Coronary artery (tissue), 2 donors: ENCODE measurements around the gene EPB41L1.

Experiments
- DNase-seq: peaks from one replicate; pipeline ENCODE4 v3.0.0-alpha.2; 2017; ENCODE audit warnings: low spot score
- H3K27ac ChIP-seq, 2 donors: fragments of 200-600 bp; sonication (generic); one replicate each; pipeline ENCODE4 v1.5.1; 2016 to 2019
- H3K4me3 ChIP-seq: fragments of 200-600 bp; sonication (generic); 2 replicates; pipeline ENCODE4 v1.5.1; 2016; ENCODE audit warnings: mild to moderate bottlenecking, moderate library complexity
- TF ChIP-seq, protein P1 (sequence below): fragments of 200-600 bp; sonication (generic); IDR thresholded peaks from one replicate; pipeline ENCODE4 v1.5.1; 2019; ENCODE audit warnings: antibody characterized with exemption

The EPB41L1 gene

GRCh38 chr20:36110994-36111393 lies 43.5 kb upstream of the EPB41L1 start:
- Histone ChIP-seq H3K27ac (no peak overlapping the region), H3K4me3 (no peak overlapping the region)
- DNase-seq, result no peak
- TF ChIP-seq, protein P1, sequence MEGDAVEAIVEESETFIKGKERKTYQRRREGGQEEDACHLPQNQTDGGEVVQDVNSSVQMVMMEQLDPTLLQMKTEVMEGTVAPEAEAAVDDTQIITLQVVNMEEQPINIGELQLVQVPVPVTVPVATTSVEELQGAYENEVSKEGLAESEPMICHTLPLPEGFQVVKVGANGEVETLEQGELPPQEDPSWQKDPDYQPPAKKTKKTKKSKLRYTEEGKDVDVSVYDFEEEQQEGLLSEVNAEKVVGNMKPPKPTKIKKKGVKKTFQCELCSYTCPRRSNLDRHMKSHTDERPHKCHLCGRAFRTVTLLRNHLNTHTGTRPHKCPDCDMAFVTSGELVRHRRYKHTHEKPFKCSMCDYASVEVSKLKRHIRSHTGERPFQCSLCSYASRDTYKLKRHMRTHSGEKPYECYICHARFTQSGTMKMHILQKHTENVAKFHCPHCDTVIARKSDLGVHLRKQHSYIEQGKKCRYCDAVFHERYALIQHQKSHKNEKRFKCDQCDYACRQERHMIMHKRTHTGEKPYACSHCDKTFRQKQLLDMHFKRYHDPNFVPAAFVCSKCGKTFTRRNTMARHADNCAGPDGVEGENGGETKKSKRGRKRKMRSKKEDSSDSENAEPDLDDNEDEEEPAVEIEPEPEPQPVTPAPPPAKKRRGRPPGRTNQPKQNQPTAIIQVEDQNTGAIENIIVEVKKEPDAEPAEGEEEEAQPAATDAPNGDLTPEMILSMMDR, result no peak

GRCh38 chr20:36112112-36112511 lies 42.4 kb upstream of the EPB41L1 start:
- DNase-seq, result no peak
- no peak overlapping the region for H3K4me3 ChIP-seq
- TF ChIP-seq, protein P1, result no peak
- no peak overlapping the region for H3K27ac ChIP-seq

GRCh38 chr20:36113036-36113435 lies 41.5 kb upstream of the EPB41L1 start:
- no peak overlapping the region for H3K4me3 ChIP-seq
- peak overlapping the region in 1 of 2 donors; percentile 27 for H3K27ac ChIP-seq
- TF ChIP-seq, protein P1, result no peak
- no peak for DNase-seq

DNA sequence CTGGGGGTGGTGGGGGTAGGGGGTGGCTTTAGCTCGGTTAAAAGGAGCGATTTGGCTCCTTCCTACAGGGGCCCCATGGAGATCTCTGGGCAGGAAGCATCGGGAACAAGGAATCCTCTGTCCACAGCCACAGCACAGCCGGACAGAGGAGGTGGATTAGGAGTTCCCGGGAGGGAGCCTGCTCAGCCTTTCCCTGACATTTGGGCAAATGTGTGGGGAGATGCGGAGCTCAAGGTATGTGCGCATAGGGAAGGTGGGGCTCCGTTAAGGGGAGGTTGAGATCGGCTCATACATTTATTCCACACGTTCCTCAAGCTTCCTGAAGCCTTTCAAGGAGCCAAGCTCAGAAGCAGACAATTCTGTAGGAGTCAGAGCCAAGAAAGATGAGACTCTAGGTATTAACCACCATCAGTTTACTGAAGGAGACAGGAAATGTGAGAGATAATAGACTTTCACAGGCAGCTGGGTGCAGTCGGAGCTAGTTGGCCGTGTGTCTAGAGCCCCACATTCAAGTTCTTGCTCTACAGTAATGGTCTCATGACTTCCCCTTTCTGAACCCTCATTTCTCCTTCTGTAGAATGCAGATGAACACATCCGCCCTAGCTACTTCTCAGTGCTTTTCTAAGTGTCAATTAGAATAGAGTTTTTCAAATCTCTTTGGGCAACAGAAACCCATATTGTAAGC lies 40.8 kb upstream of the EPB41L1 start:
- TF ChIP-seq, protein P1, result no peak
- Histone ChIP-seq H3K4me3 (no peak overlapping the region), H3K27ac (peak overlapping the region in 1 of 2 donors; percentile 27)
- no peak for DNase-seq

DNA sequence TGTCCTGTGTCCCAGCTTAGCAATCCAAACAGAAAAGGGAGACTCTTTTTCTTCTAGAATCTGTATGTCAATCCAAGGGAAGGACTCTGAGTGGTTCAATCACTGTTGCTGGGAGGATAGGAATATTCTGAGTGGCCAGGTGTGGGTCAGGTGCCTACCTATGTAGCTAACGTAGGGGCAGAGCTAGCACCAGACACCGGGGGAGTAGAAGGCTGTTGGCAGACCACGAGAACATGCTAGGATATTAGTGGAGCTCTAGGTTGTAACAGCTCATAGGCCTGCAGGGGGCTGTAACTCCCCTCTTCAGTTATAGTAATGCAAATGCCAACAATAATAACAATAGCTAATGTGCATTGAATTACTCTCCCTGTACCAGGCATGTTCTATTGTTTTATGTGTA lies 39.8 kb upstream of the EPB41L1 start:
- Histone ChIP-seq H3K4me3 (no peak overlapping the region), H3K27ac (no peak overlapping the region)
- DNase-seq, result no peak
- TF ChIP-seq, protein P1, result no peak

DNA sequence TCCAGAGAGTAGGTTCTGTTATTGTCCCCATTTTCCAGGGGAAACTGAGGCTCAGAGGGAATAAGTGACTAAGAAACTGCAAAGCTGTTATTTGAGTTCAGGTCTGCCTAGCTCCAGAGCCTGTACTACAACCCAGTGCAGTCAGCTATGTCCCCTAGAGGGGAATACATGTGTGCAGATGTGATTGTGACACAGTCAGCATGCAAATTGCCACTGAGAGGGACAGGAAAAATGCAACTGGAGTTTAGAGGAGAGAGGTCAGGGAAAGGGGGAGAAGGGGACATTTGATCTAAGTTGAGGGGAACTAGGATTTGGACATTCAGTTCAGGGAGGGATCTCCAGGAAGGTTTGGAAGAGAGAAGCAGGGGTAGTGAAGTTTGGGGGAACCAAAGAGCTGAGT lies 38.6 kb upstream of the EPB41L1 start:
- Histone ChIP-seq H3K27ac (no peak overlapping the region), H3K4me3 (no peak overlapping the region)
- TF ChIP-seq, protein P1, result no peak
- no peak for DNase-seq

GRCh38 chr20:36116807-36117441 lies 37.6 kb upstream of the EPB41L1 start:
- Histone ChIP-seq H3K4me3 (no peak overlapping the region), H3K27ac (no peak overlapping the region)
- TF ChIP-seq, protein P1, result no peak
- no peak for DNase-seq
